HG03378 (cell line): ENCODE data around the gene HERC6.
"Not testable (repeated sequence)": the region's sequence is repeated elsewhere in the genome, so short reads cannot be mapped to it uniquely, and the experiment has no call there.

Experiments
- ATAC-seq: cut with Tn5 transposase; IDR thresholded peaks from one replicate; pipeline ENCODE4 v1.9.1; 2021; ENCODE audit warnings: mild to moderate bottlenecking, moderate library complexity; ENCODE audit not compliant: unreplicated experiment

HERC6 gene

GRCh38 chr4:88378691-88379559 is at the start of gene HERC6:
Gene HERC6 (plus strand): TSS chr4:88378852. CDS start chr4:88378922, 70 bp downstream.
- ATAC-seq, result peak; percentile 73

DNA sequence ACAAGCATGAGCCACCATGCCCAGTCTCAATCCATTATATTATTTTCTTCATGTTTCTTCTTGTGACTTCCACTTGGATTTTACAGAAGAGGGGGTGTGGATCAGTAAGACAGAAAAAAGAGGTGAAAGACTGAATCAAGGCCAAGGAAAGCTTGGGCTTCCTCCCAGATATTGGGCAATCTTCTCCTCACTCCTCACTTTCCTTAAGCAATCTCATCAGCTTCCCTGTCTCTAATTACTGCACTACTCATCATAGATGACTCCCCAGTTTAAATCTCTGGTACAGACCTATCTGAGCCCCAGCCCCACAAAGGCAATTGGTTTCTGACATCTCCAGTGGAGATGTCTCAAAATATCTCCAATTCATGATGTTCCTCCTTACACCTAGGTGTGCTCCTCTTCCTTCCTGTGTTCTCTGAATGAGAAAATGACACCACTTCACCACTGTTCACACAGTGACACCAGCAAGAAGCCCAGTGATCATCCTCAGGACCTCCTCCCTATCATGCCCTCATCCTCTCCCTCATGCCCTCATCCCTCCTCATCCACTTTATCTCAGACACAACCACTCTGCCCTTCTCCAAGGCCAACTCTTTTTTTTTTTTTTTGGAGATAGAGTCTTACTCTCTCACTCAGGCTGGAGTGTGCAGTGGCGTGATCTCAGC is 44.8 kb upstream of the HERC6 start:
- ATAC-seq, result no peak

- ATAC-seq, result no peak
Measured at GRCh38 chr4:88335092-88335665, 43.5 kb upstream of the HERC6 start.

DNA sequence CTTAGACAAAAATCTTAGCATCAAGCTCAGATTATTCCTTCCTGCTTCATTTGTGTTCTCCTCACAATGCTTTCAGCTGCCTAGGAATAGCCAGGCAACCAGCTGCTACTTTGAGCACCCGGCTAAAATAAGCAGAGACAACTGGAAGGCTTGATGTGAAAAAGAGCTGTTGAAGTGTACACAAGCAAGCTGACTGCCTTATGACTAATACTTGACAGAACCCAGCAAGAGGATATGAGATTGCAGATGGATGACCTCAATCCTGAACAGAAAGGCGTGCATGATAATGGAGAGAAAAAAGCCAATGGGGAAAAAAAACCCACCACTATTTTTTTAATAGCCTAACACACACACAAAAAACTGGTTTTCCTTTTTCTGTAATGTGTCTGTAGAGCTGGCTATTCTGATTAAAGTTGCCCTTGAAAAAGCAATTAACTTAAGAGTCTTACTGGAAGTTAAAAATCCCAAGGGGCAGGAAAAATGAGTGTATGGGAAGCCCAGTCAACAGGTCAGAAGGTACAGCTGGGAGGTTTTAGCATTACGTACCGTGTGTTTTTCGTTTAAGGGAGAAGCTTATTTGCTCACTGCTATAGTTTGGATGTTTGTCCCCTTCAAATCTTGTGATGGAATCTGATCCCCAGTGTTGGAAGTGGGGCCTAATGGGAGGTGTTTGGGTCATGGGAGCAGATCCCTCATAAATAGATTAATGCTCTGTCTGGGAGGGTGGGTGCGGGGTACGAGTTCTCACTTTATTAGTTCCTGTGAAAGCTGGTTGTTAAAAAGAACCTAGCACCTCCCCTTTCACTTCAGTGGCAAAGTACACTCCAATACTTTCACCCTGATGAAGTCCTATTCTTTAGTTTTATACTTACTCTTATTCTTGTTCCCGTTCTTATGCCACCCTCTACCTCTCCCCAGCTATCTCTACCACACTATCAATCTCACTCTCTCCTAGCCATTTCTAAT is 37.1 kb upstream of the HERC6 start:
- no peak for ATAC-seq

DNA sequence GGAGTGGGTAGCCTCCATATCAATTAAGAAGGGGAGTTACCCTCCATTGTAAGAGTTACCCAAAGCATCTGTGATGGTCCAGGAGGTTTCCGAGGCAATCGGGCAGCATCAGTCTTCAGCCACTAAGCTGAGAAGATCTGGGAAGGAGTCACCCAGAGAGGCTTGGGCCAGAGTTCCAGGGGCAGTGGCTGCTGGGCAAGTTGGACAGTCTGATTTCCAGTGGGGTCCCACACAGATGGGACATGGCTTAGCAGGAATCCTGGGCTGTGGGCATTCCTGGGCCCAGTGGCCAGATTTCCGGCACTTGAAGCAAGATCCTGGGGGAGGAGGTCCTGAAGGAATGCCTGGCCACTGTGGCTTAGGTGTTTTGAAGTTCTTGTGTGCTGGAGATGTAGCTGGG is 31.8 kb upstream of the HERC6 start:
- ATAC-seq, result not testable (repeated sequence)

- ATAC-seq, result not testable (repeated sequence)
Measured at GRCh38 chr4:88348761-88349160, 29.9 kb upstream of the HERC6 start.

GRCh38 chr4:88350786-88351185 is 27.9 kb upstream of the HERC6 start:
- no peak for ATAC-seq

GRCh38 chr4:88352062-88352740 is 26.5 kb upstream of the HERC6 start:
- no peak for ATAC-seq

DNA sequence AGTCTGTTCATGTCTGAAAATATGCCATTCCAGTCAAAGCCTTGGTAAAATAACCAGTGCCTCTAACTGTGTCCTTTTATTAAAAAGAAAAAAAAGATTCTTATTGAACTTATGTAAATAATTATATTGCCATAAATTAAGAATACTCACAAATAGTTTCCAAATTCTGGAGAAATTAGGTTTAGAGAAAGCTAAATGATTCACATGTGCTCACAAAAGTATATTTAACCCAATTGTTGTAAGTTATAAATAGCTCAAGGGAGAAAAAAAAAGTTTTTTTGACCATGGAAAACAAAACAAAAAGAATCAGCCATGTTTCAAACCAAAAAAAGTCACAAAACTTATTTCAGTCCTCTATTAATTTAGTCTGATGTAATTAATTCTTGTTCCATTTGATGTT is 25.3 kb upstream of the HERC6 start:
- ATAC-seq, result no peak

DNA sequence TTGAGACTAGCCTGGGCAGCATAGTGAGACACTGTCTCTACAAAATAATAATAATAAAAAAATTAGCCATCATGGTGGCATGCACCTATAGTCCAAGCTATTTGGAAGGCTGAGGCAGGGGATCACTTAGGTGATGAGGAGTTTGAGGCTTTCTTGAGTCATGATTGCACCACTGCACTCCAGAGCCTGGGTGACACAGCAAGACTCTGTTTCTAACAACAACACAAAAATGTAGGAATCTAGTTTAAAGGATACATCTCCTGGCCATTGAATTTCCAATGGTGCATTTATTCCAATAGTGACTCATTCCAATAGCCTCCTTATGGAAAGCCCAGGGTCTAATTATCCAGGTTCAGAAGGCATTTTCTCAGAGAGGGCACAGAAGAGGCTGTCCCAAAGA is 21.9 kb upstream of the HERC6 start:
- ATAC-seq, result no peak

- ATAC-seq, result no peak
Measured at GRCh38 chr4:88357262-88357661, 21.4 kb upstream of the HERC6 start.

DNA sequence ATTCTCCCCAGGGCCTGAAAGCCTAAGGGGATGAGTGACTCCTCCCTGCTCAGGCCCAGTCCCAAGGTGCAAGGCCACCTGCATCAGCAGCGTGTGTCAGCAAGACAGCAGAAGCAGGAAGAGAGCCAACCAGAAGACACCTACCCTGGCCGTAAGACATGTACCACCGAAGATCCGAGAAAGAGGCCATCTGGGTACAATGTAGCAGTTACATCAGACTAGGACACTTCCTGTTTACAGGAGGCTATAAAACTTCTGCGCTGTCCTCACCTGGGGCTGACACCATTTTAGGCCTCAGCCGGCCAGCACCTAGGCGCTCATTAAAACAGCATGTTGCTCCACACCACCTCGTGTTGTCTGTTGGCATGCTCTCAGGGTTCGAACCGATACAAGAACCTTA is 19.1 kb upstream of the HERC6 start:
- ATAC-seq, result no peak

DNA sequence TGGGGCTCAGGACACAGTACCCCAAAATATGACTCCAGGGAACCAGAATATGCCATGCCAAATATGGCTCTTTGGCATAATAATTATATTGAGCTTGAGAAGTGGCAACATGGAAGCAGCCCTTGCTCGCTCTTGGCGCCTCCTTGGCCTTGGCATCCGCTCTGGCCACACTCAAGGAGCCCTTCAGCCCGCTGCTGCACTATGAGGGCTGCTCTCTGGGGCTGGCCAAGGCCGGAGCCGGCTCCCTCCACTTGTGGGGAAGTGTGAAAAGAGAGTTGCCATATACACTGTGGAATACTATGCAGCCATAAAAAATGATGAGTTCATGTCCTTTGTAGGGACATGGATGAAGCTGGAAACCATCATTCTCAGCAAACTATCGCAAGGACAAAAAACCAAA is 18.4 kb upstream of the HERC6 start:
- no peak for ATAC-seq

GRCh38 chr4:88360791-88361190 is 17.9 kb upstream of the HERC6 start:
- no peak for ATAC-seq

GRCh38 chr4:88361217-88361773 is 17.4 kb upstream of the HERC6 start:
- ATAC-seq, result not testable (repeated sequence)

DNA sequence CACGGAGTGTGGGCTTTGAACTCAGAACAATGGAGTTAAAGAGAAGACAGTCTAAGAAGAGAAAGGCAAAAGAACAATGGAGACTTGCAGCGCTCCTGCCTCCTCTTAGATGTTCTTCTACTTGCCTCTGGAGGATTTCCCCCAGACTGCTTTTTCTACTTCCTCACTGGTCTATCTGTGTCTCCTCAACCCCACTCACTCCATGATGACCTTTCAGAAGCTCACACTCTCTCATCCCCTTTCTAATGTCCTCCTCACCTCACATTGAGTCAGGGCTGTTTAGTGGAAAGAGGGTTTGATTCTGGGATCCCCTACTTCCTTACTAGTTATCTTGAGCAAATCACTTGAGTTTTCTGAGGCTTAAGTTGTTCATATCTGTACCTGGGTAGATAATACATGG is 12.2 kb upstream of the HERC6 start:
- no peak for ATAC-seq

GRCh38 chr4:88367826-88368225 is 10.8 kb upstream of the HERC6 start:
- no peak for ATAC-seq

DNA sequence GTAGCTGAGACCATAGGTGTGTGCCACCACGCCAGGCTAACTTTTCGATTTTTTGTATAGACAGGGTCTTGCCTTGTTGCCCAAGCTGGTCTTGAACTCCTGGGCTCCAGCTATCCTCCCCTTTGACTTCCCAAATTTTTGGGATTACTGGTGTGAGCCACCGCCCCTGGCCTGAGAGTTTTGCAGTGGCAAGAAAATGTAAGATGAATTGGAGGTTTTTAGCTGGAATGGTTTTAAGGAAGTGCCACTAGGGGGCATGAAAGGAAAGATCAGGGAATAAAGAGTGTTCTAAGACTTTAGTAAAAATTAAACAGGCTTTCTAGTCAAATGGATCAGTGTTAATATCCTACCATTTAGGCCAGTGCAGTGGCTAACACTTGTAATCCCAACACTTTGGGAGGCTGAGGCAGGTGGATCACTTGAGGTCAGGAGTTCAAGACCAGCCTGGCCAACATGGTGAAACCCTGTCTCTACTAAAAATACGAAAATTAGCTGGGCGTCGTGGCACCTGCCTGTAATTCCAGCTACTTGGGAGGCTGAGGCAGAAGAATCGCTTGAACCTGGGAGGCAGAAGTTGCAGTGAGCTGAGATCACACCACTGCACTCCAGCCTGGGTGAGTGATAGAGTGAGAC is 9.4 kb upstream of the HERC6 start:
- ATAC-seq, result not testable (repeated sequence)

- ATAC-seq, result no peak
Measured at GRCh38 chr4:88381123-88381522, 2.5 kb downstream of the HERC6 start.
